ENCODE measurements around the gene ANKRD23. TPM values are rescaled to one million over a fixed set of nuclear protein-coding genes. Genes with fewer than 3 reads are reported as not detected.

Gene ANKRD23
- total RNA-seq, 1 experiment from 2014 or later: 7.5 TPM

DNA sequence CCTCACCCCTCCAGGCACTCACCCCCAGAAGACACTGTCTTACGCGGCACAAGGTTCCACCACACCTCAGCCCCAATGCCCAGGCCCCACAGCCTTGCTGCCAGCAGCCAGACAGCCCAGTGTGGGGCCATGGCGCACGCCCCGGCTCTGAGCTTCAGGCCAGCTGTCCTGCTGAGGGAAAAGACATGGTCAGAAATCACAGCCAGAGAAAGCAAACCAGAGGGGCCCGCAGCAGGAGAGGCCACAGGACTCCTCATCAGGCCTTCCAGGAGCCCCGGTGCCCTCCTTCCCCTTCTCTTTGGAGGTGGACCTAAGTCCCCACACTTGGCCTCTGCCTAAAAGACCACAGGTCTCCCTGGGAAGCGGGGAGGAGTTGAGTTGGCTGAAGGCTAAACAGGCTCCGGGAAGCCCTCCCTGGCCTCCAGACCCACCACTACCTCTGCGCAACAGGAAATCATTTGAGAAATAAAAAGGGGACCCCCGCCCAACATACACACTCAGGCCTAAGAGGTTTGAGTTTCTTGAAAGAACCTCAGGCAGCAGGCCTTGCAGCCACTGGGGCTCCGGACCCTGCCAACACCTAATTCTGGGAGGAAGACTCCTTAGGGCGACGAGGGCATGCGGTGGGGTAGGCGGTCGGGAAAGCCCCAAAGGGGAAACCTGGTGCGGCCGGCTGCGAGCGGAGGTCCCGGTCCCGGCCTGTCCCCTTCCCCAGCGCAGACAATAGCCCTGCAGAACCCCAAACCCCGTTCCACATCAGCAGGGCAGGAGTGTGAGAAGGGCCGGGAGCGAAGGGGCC lies 24.1 kb upstream of the ANKRD23 start:
- TF ChIP-seq, protein P1, sequence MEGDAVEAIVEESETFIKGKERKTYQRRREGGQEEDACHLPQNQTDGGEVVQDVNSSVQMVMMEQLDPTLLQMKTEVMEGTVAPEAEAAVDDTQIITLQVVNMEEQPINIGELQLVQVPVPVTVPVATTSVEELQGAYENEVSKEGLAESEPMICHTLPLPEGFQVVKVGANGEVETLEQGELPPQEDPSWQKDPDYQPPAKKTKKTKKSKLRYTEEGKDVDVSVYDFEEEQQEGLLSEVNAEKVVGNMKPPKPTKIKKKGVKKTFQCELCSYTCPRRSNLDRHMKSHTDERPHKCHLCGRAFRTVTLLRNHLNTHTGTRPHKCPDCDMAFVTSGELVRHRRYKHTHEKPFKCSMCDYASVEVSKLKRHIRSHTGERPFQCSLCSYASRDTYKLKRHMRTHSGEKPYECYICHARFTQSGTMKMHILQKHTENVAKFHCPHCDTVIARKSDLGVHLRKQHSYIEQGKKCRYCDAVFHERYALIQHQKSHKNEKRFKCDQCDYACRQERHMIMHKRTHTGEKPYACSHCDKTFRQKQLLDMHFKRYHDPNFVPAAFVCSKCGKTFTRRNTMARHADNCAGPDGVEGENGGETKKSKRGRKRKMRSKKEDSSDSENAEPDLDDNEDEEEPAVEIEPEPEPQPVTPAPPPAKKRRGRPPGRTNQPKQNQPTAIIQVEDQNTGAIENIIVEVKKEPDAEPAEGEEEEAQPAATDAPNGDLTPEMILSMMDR (IDR thresholded peaks at IDR 0.05; ENCODE audit: unreplicated experiment): no peak
- intact Hi-C loops (cut with micrococcal nuclease; ENCODE audit: unreplicated experiment): no loop called here
- Mint-ChIP-seq H3K27me3 (ENCODE audit: unreplicated experiment) (no peaks in the 10 kb centered on the region), H3K36me3 (ENCODE audit: insufficient read depth, unreplicated experiment) (peaks cover 51% of the 10 kb centered on the region), H3K4me1 (ENCODE audit: low read depth, unreplicated experiment) (no peaks in the 10 kb centered on the region), H3K4me3 (ENCODE audit: low read depth, unreplicated experiment) (peak overlapping the region; percentile 81), H3K9me3 (ENCODE audit: low read depth, unreplicated experiment) (no peaks in the 10 kb centered on the region), H3K27ac (ENCODE audit: unreplicated experiment) (peak overlapping the region; percentile 52)
- TSS peak; percentile 49 for BruUV-seq (replicated peaks)
- CTCF ChIA-PET: interaction anchor here (0.6 to 1.4 kb wide), 4 partner anchors 10 to 341 kb away, joined by 4 to 23 read pairs (median 6); partner anchors contain the start of gene ANKRD39
- DNase-seq: no peak

DNA sequence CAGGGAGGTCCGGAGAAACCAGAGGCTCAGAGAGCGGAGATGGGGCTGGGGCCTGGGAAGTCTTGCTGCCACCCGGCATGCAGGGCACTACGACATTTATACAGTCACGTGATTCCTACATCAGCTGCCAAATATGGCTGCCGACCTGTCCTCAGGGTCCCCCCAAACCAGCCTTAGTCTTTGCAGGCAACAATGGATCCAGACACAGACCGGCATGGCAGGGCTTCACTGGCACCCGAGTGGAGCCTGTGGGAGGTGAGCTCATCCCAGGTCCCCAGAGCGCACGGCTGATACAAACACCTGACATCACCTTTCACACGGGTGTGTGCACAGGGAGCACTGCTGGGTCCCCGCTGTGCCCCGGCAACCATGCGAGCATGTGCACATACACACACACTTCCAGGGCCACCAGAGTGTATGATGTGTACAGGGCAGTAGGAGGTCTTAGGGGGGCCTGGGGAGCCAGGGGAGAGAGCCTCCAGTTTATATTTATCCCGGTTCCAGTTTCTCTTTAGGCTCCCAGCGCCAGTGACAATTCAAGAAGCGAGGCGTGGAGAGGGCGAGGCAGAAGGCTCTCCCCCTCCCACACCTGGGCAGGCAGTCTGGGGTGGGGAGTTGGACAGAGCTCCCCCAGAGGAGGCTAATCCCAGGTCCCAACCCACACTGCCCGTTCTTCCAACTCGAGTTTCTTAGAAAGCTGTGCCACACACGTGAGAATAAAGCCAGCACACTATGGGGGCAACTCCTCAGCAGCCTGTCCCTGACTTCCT lies 23.4 kb upstream of the ANKRD23 start:
- BruUV-seq (replicated peaks): no TSS peak
- no peak for DNase-seq
- Mint-ChIP-seq H3K27ac (ENCODE audit: unreplicated experiment) (peak overlapping the region; percentile 52), H3K27me3 (ENCODE audit: unreplicated experiment) (no peaks in the 10 kb centered on the region), H3K36me3 (ENCODE audit: insufficient read depth, unreplicated experiment) (peaks cover 54% of the 10 kb centered on the region), H3K4me3 (ENCODE audit: low read depth, unreplicated experiment) (peak overlapping the region; percentile 81), H3K4me1 (ENCODE audit: low read depth, unreplicated experiment) (no peaks in the 10 kb centered on the region), H3K9me3 (ENCODE audit: low read depth, unreplicated experiment) (no peaks in the 10 kb centered on the region)
- CTCF ChIA-PET: interaction anchor here (1.4 kb wide), 1 partner anchor 9 kb away, joined by 5 read pairs; the partner anchor contains the start of gene ANKRD39
- intact Hi-C loops (cut with micrococcal nuclease; ENCODE audit: unreplicated experiment): no loop called here
- TF ChIP-seq, protein P1 (IDR thresholded peaks at IDR 0.05; ENCODE audit: unreplicated experiment): no peak

DNA sequence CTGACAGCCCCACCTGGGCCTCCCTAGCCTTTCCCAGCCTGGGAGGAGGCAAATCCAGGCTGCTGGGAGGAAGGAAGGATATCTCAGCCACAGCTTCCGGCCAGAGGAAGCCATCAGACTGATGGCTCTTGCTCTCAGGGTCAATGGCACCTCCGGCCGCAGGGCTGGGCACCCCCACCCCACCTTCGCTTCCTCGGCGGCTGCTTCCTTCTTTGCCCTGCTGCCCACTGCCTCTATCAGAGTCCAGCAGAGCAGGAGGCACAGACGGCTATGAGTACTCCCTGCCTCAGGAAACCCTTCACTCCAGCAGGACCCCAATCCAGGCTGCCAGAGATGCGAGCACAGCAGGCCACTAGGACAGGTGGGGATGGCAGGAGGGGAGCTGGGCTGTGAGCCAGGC lies 22.8 kb upstream of the ANKRD23 start:
- peaks cover 60% of the 10 kb centered on the region for H3K36me3 Mint-ChIP-seq (ENCODE audit: insufficient read depth, unreplicated experiment)
- H3K9me3 Mint-ChIP-seq (ENCODE audit: low read depth, unreplicated experiment): no peaks in the 10 kb centered on the region
- no peaks in the 10 kb centered on the region for H3K27me3 Mint-ChIP-seq (ENCODE audit: unreplicated experiment)
- CTCF ChIA-PET: interaction anchor here (1.4 kb wide), 1 partner anchor 8 kb away, joined by 5 read pairs; the partner anchor contains the start of gene ANKRD39
- H3K4me1 Mint-ChIP-seq (ENCODE audit: low read depth, unreplicated experiment): no peaks in the 10 kb centered on the region
- no TSS peak for BruUV-seq (replicated peaks)
- no peak overlapping the region for H3K27ac Mint-ChIP-seq (ENCODE audit: unreplicated experiment)
- TF ChIP-seq, protein P1 (IDR thresholded peaks at IDR 0.05; ENCODE audit: unreplicated experiment): no peak
- DNase-seq: no peak
- H3K4me3 Mint-ChIP-seq (ENCODE audit: low read depth, unreplicated experiment): peak overlapping the region; percentile 81
- intact Hi-C loops (cut with micrococcal nuclease; ENCODE audit: unreplicated experiment): no loop called here

DNA sequence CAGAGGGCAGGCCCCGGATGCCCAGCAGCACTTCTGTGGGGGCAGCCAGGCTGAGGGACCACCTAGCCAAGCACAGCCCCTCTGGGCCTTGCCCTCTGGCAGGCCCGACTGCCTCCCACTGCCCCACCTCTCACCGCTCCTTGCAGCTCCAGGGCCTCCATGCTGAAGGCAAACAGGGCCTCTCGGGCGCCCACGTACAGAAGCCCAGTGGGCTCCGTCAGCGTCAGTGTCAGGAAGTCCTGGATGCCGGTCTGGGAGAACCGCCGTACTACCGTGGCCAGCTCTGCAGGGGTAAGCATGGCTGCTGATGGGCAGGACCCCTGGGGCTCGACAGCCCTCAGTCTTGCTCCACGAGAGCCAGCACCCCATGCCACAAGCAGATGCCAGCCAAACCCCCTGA lies 22.3 kb upstream of the ANKRD23 start:
- BruUV-seq (replicated peaks): no TSS peak
- H3K27me3 Mint-ChIP-seq (ENCODE audit: unreplicated experiment): no peaks in the 10 kb centered on the region
- no peaks in the 10 kb centered on the region for H3K4me1 Mint-ChIP-seq (ENCODE audit: low read depth, unreplicated experiment)
- peaks cover 60% of the 10 kb centered on the region for H3K36me3 Mint-ChIP-seq (ENCODE audit: insufficient read depth, unreplicated experiment)
- H3K27ac Mint-ChIP-seq (ENCODE audit: unreplicated experiment): no peak overlapping the region
- no peak for DNase-seq
- no peaks in the 10 kb centered on the region for H3K9me3 Mint-ChIP-seq (ENCODE audit: low read depth, unreplicated experiment)
- no peak overlapping the region for H3K4me3 Mint-ChIP-seq (ENCODE audit: low read depth, unreplicated experiment)
- CTCF ChIA-PET: interaction anchor here (1.4 kb wide), 1 partner anchor 8 kb away, joined by 5 read pairs; the partner anchor contains the start of gene ANKRD39
- intact Hi-C loops (cut with micrococcal nuclease; ENCODE audit: unreplicated experiment): no loop called here
- TF ChIP-seq, protein P1 (IDR thresholded peaks at IDR 0.05; ENCODE audit: unreplicated experiment): no peak
